Heart left ventricle (tissue), 16 donors: ENCODE results near the gene TICAM2. TPM values are rescaled to one million over a fixed set of nuclear protein-coding genes. Genes with fewer than 3 reads are reported as not detected.
A peak's percentile ranks its signal among the peaks of the same experiment; 100 is the strongest.

ENCODE experiments used
- ATAC-seq, 4 donors: fragments of 200-7000 bp; cut with Tn5 transposase; one replicate each; pipeline ENCODE4 v1.9.1; 2020 to 2022; ENCODE audit warnings: moderate library complexity in 4 of 4, mild to moderate bottlenecking in 3 of 4, moderate number of reproducible peaks in 1 of 4
- DNase-seq, 5 donors: peaks; one replicate each; pipeline ENCODE4 v3.0.0-alpha.2; 2020
- H3K27ac ChIP-seq, 12 donors: fragments of 200-600 bp; sonication (generic) in 4 of 12; one replicate each; pipeline versions ENCODE4 v1.5.0 to v1.8.0; 2016 to 2022; ENCODE audit warnings: mild to moderate bottlenecking in 2 of 12
- H3K27me3 ChIP-seq, 9 donors: fragments of 200-600 bp; sonication (generic) in 2 of 9; one replicate each; pipeline versions ENCODE4 v1.5.1 to v1.8.0; 2016 to 2022; ENCODE audit warnings: mild to moderate bottlenecking in 3 of 9
- H3K36me3 ChIP-seq, 9 donors: fragments of 200-600 bp; sonication (generic) in 2 of 9; one replicate each; pipeline versions ENCODE4 v1.5.0 to v1.8.0; 2018 to 2022; ENCODE audit warnings: mild to moderate bottlenecking in 2 of 9
- H3K4me1 ChIP-seq, 12 donors: fragments of 200-600 bp; sonication (generic) in 4 of 12; one replicate each; pipeline versions ENCODE4 v1.5.0 to v1.8.0; 2016 to 2022; ENCODE audit warnings: mild to moderate bottlenecking in 3 of 12
- H3K4me3 ChIP-seq, 12 donors: fragments of 200-600 bp; sonication (generic) in 4 of 12; one replicate each; pipeline versions ENCODE4 v1.5.0 to v1.8.0; 2017 to 2022; ENCODE audit warnings: mild to moderate bottlenecking in 9 of 12, moderate library complexity in 4 of 12
- H3K9me3 ChIP-seq, 12 donors: fragments of 200-600 bp; sonication (generic) in 4 of 12; one replicate each; pipeline versions ENCODE4 v1.5.0 to v1.8.0; 2016 to 2022; ENCODE audit warnings: mild to moderate bottlenecking in 1 of 12
- CTCF ChIP-seq, 12 donors: fragments of 200-600 bp; sonication (generic) in 4 of 12; IDR thresholded peaks; one replicate each; pipeline versions ENCODE4 v1.5.0 to v1.8.0; 2018 to 2022; ENCODE audit warnings: antibody characterized with exemption in 12 of 12, mild to moderate bottlenecking in 5 of 12
- POLR2A ChIP-seq, 2 donors: fragments of 450-650 bp; IDR thresholded peaks; one replicate each; pipeline ENCODE4 v1.6.1; 2017; ENCODE audit warnings: antibody characterized with exemption in 2 of 2, mild to moderate bottlenecking in 2 of 2, moderate library complexity in 2 of 2
- WGBS, 4 donors: extraction: QIAGEN DNeasy Blood & Tissue Kit in 2 of 4; methylation state at CpG; one replicate each; pipeline versions ENCODE4 v1.1.5 to v1.1.7; 2013 to 2018; 5-methylcytosine and 5-hydroxymethylcytosine counted together
- intact Hi-C, 10 donors: fragments of 100-400 bp; cut with DNase I; formaldehyde crosslinking; loops; one replicate each; pipeline versions ENCODE4 v1.11.1 to v1.14.2; 2022
- polyA plus RNA-seq, 2 donors: library from polyadenylated mRNA; stranded (reverse); fragments of 200-250 nt; gene quantifications; one replicate each; pipeline ENCODE4 v1.2.3, GENCODE V29; 2013
- total RNA-seq, 9 donors: library from RNA; depleted of rRNA in 2 of 9; stranded (reverse); fragments of >200 nt in 2 of 9; fragmentation: NEBNext Ultra II Directional in 3 of 9; extraction: Animal tissue kit (Norgen Biotek cat#: 25700) in 3 of 9; gene quantifications; one replicate each; pipeline versions ENCODE4 v1.1.0 to v1.2.4, GENCODE V29; 2016 to 2023
- donor health status: ischemic (EF 13 %, LVEDD 7.1; RV severe dilation, severe dysfunction).
- donor health status: healthy with polysubstance abuse.
- donor health status: DM: no; HTN: yes; CAD: no.
- donor health status: DM: no; HTN: no; CAD: no.
- donor health status: ischemic (EF 25% LVEDD 6.9; RV normal size, moderate dysfunction).
- donor health status: ischemic (EF 25% LVEDD 5.7; RV mildly dilated, moderate dysfunction).
- donor health status: healthy.
- donor health status: DM: yes; HTN: yes; CAD: no.
- donor health status: ischemic (EF 35%, LVEDD 5.7; RV mildly dilated, moderate dysfunction).
- donor health status: nonischemic (EF 11% LVEDD 7.7; RV severe dilation, severe dysfunction).
- donor health status: DM: yes; HTN: yes; CAD: no.
- donor health status: PGD.
- donor health status: ischemic (EF 29% LVEDD 5.4; RV normal size, mild dysfunction).
- donor health status: nonischemic (EF 23%, LVEDD 6.1; RV moderate dilation, normal function).

The TICAM2 gene
- total and polyA plus RNA-seq, 11 donors: 0.75 to 4.1 (median 1.9) TPM

DNA sequence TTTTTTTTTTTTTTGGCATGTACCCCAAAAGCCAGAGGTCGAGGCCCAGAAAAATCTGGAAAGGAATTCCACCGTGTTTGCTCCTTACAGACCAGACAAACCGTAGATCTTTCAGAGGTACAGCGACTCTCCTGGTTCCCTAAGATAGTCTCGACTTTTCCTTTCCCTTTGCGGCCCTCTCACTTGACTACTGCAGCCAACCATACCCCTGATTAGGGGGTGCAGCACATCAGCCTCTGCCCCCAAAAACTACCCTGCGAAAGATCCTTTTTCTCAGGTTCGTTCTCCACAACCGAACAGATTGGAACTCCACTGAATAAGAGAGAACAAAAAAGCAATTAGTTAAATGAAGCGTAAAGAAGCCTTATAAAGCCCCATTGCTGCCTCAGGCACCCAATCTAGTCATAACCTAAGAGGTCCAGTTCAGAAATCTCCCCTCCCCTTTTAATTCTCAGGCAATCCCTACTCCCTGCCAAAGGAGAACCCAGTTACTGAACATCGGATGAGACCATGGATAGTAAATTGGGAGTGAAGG, 379 bp upstream of the TICAM2 start:
- peaks cover 6 to 52% (median 32%) of the 10 kb centered on the region in 12 donors for H3K4me1 ChIP-seq
- intact Hi-C loops: loop anchor here in 1 of 10 donors (2.0 kb wide), 1 partner anchor 20 kb away; no protein-coding TSS in a partner anchor
- peak; percentile 8 to 28 (median 14) for ATAC-seq
- no peak for TF ChIP-seq POLR2A (IDR thresholded peaks at IDR 0.05)
- no peak for TF ChIP-seq CTCF (IDR thresholded peaks at IDR 0.05)
- H3K9me3 ChIP-seq: no peaks in the 10 kb centered on the region
- peaks cover 0 to 5% (median 0%) of the 10 kb centered on the region in 9 donors for H3K36me3 ChIP-seq
- H3K27me3 ChIP-seq: no peaks in the 10 kb centered on the region
- no peak for DNase-seq
- 36 to 47% (median 40%) methylated on average over 11 of the region's 11 CpGs for WGBS, 4 donors
- H3K27ac ChIP-seq: peak overlapping the region; percentile 84 to 97 (median 94)
- H3K4me3 ChIP-seq: peak overlapping the region; percentile 70 to 90 (median 84)

- WGBS, 4 donors: 92 to 95% (median 95%) methylated on average over 3 of the region's 3 CpGs
- DNase-seq: no peak
- Histone ChIP-seq H3K36me3 (peaks cover 0 to 5% (median 0%) of the 10 kb centered on the region in 9 donors), H3K4me1 (peaks cover 6 to 55% (median 30%) of the 10 kb centered on the region in 12 donors), H3K27ac (peak overlapping the region in 6 of 12 donors; percentile 5 to 97 (median 94)), H3K4me3 (peak overlapping the region in 9 of 12 donors; percentile 70 to 90 (median 84)), H3K27me3 (no peaks in the 10 kb centered on the region), H3K9me3 (no peaks in the 10 kb centered on the region)
- intact Hi-C loops: no loop called here
- no peak for TF ChIP-seq CTCF (IDR thresholded peaks at IDR 0.05)
- TF ChIP-seq POLR2A (IDR thresholded peaks at IDR 0.05): no peak
- ATAC-seq: no peak
These were observed 1.5 kb downstream of the TICAM2 start for GRCh38 chr5:115600766-115601165.

- TF ChIP-seq POLR2A (IDR thresholded peaks at IDR 0.05) (no peak), CTCF (IDR thresholded peaks at IDR 0.05) (no peak)
- DNase-seq (no peak), ATAC-seq (no peak)
- H3K27ac ChIP-seq: peak overlapping the region in 8 of 12 donors; percentile 5 to 63 (median 24)
- H3K36me3 ChIP-seq: no peaks in the 10 kb centered on the region
- 48 to 54% (median 50%) methylated on average over 2 of the region's 2 CpGs for WGBS, 4 donors
- H3K4me3 ChIP-seq: peak overlapping the region in 3 of 12 donors; percentile 2 to 90 (median 86)
- H3K9me3 ChIP-seq: no peaks in the 10 kb centered on the region
- intact Hi-C loops: no loop called here
- H3K27me3 ChIP-seq: no peaks in the 10 kb centered on the region
- H3K4me1 ChIP-seq: peaks cover 6 to 55% (median 30%) of the 10 kb centered on the region in 12 donors
These were observed 2.4 kb downstream of the TICAM2 start for GRCh38 chr5:115599924-115600323.

- DNase-seq (peak in 2 of 5 donors; percentile 30 to 53), ATAC-seq (peak; percentile 32 to 70 (median 57))
- intact Hi-C loops: no loop called here
- H3K9me3 ChIP-seq: no peaks in the 10 kb centered on the region
- peak overlapping the region in 1 of 12 donors; percentile 2 for H3K4me3 ChIP-seq
- TF ChIP-seq POLR2A (IDR thresholded peaks at IDR 0.05) (no peak), CTCF (IDR thresholded peaks at IDR 0.05) (no peak)
- H3K27me3 ChIP-seq: no peaks in the 10 kb centered on the region
- peaks cover 6 to 57% (median 31%) of the 10 kb centered on the region in 12 donors for H3K4me1 ChIP-seq
- 44 to 53% (median 49%) methylated on average over 1 of the region's 1 CpG for WGBS, 4 donors
- peak overlapping the region in 7 of 12 donors; percentile 5 to 63 (median 29) for H3K27ac ChIP-seq
- no peaks in the 10 kb centered on the region for H3K36me3 ChIP-seq
These were observed 2.8 kb downstream of the TICAM2 start for GRCh38 chr5:115599502-115599901.
